Astrocyte (in vitro differentiated cells and primary cell): ENCODE measurements around the gene MSL1.

Experiments
- CTCF ChIP-seq: IDR thresholded peaks from 2 replicates; pipeline ENCODE4 v1.5.1; 2011; ENCODE audit warnings: low read depth, mild to moderate bottlenecking, inconsistent platforms, low read length, moderate library complexity; ENCODE audit not compliant: insufficient read depth
- EZH2 ChIP-seq: IDR thresholded peaks from 2 replicates; pipeline ENCODE4 v1.6.1; 2012; ENCODE audit warnings: mild to moderate bottlenecking, low read length, inconsistent platforms; ENCODE audit not compliant: insufficient read depth

GRCh38 chr17:40134184-40134583, 12.4 kb downstream of the MSL1 start:
- TF ChIP-seq CTCF (no peak), EZH2 (no peak)
